K562 (cell line): Measurements from ENCODE around the gene PRKAR2B. TPM values are rescaled to one million over a fixed set of nuclear protein-coding genes. Genes with fewer than 3 reads are reported as not detected.

Source experiments
- ATF1 ChIP-seq, 2 experiments: fragments of 450-650 bp in 1 of 2; IDR thresholded peaks; 2 replicates each; pipeline ENCODE4 v1.6.1; 2016; ENCODE audit warnings: missing compliant biosample characterization in 1 of 2, missing genetic modification characterization in 1 of 2
- ATF3 ChIP-seq, 2 experiments: fragments of 450-650 bp in 1 of 2; sonication (generic) in 1 of 2; formaldehyde crosslinking in 1 of 2; IDR thresholded peaks in 1 of 2; conservative IDR thresholded peaks in 1 of 2; 2 replicates each; pipeline versions ENCODE4 v1.6.1 to v1.8.1; 2016 to 2023; ENCODE audit warnings: mild to moderate bottlenecking in 2 of 2, moderate library complexity in 2 of 2, inconsistent platforms in 1 of 2, missing genetic modification reagents in 1 of 2
- LEF1 ChIP-seq: fragments of 450-650 bp; IDR thresholded peaks from 2 replicates; pipeline ENCODE4 v1.6.1; 2016; ENCODE audit warnings: mild to moderate bottlenecking
- MGA ChIP-seq: fragments of 450-650 bp; IDR thresholded peaks from 2 replicates; pipeline ENCODE4 v1.6.1; 2016; ENCODE audit warnings: mild to moderate bottlenecking, moderate library complexity
- MTA1 ChIP-seq: fragments of 450-650 bp; IDR thresholded peaks from 2 replicates; pipeline ENCODE4 v1.6.1; 2017; ENCODE audit warnings: borderline replicate concordance
- NBN ChIP-seq: fragments of 450-650 bp; IDR thresholded peaks from 2 replicates; pipeline ENCODE4 v1.6.1; 2016; ENCODE audit warnings: low read depth, mild to moderate bottlenecking
- PYGO2 ChIP-seq: fragments of 450-650 bp; IDR thresholded peaks from 2 replicates; pipeline ENCODE4 v1.6.1; 2016; ENCODE audit warnings: mild to moderate bottlenecking, missing genetic modification characterization, moderate library complexity, missing compliant biosample characterization
- RFX1 ChIP-seq: fragments of 450-650 bp; IDR thresholded peaks from 2 replicates; pipeline ENCODE4 v1.6.1; 2016; ENCODE audit warnings: mild to moderate bottlenecking, moderate library complexity
- TAF9B ChIP-seq: fragments of 450-650 bp; IDR thresholded peaks from 2 replicates; pipeline ENCODE4 v1.6.1; 2018; ENCODE audit warnings: mild to moderate bottlenecking; ENCODE audit not compliant: partially characterized antibody
- THRAP3 ChIP-seq: fragments of 450-650 bp; IDR thresholded peaks from 2 replicates; pipeline ENCODE4 v1.6.1; 2016; ENCODE audit warnings: mild to moderate bottlenecking, inconsistent platforms, borderline replicate concordance
- ZFX ChIP-seq: sonication (generic); formaldehyde crosslinking; IDR thresholded peaks from 2 replicates; pipeline ENCODE4 v1.8.0; 2022; ENCODE audit warnings: mild to moderate bottlenecking, missing genetic modification reagents, moderate library complexity
- ZNF175 ChIP-seq: fragments of 200-800 bp; sonication (Bioruptor generic); IDR thresholded peaks from 2 replicates; pipeline ENCODE4 v1.6.1; 2016; ENCODE audit warnings: low read depth, mild to moderate bottlenecking, missing genetic modification characterization, missing compliant biosample characterization
- ZNF24 ChIP-seq: fragments of 450-650 bp; IDR thresholded peaks from 2 replicates; pipeline ENCODE4 v1.6.1; 2016
- ZNF324 ChIP-seq: fragments of 250-450 bp; sonication (Bioruptor Pico); IDR thresholded peaks from 2 replicates; pipeline ENCODE4 v1.4.0; 2020; ENCODE audit warnings: mild to moderate bottlenecking
- ZNF583 ChIP-seq: fragments of 250-450 bp; sonication (Bioruptor Pico); IDR thresholded peaks from 2 replicates; pipeline ENCODE4 v1.4.0; 2020
- polyA plus RNA-seq, 8 experiments: library from polyadenylated mRNA; depleted of rRNA in 4 of 8; stranded (reverse) in 5 of 8; unstranded in 3 of 8; fragments of >200 nt; fragmentation: Nextera tagmentation in 2 of 8; fragmentation: Illumina TruSeq in 1 of 8; extraction: Ambion mirVana in 2 of 8; extraction: Trizol in 1 of 8; gene quantifications; 2 replicates each; pipeline versions ENCODE4 v1.2.1 to v1.2.3, GENCODE V29; 2011 to 2014; ENCODE audit warnings: inconsistent platforms in 1 of 8, missing spikeins in 1 of 8
- total RNA-seq, 7 experiments: library from RNA; depleted of rRNA in 6 of 7; stranded (reverse); fragments of >200 nt in 6 of 7; fragmentation: Illumina TruSeq in 2 of 7; extraction: Trizol in 2 of 7; gene quantifications; 2 replicates each; pipeline versions ENCODE4 v1.2.1 to v1.2.3, GENCODE V29; 2011 to 2021; ENCODE audit warnings: low replicate concordance in 1 of 7

The PRKAR2B gene
- total and polyA plus RNA-seq, 9 of the 15 experiments (the other 6 are each of a cell fraction or from before 2014, with no cell fraction given), result 59.0 to 173 (median 129) TPM

- TF ChIP-seq ZNF175 (CRISPR knock-in tag) (peak; percentile 75; the same call in 1 of the 2 replicates), ZFX (CRISPR knock-in tag) (no peak), THRAP3 (peak; percentile 73), ZNF324 (CRISPR knock-in tag) (no peak), LEF1 (no peak), MGA (peak; percentile 22), ZNF583 (CRISPR knock-in tag) (peak; percentile 27; the same call in 1 of the 2 replicates), MTA1 (no peak), PYGO2 (tag) (no peak), ATF3 (IDR thresholded peaks at IDR 0.05) (peak; percentile 99), ATF3 (CRISPR knock-in tag; conservative IDR thresholded peaks at IDR 0.05) (peak; percentile 78; the same call in 1 of the 2 replicates), RFX1 (peak; percentile 56), ZNF24 (no peak), ATF1 (CRISPR knock-in tag; IDR thresholded peaks at IDR 0.05) (no peak), ATF1 (tag; IDR thresholded peaks at IDR 0.05) (peak; percentile 37; the same call in 1 of the 2 replicates), NBN (0 out of 2 replicates have a peak, but pooled peaks have one; percentile 41), TAF9B (peak; percentile 47)
Measured at GRCh38 chr7:107076781-107077698, 32.5 kb downstream of the PRKAR2B start (continued).
